ENCODE results near the gene TMEM181.

DNA sequence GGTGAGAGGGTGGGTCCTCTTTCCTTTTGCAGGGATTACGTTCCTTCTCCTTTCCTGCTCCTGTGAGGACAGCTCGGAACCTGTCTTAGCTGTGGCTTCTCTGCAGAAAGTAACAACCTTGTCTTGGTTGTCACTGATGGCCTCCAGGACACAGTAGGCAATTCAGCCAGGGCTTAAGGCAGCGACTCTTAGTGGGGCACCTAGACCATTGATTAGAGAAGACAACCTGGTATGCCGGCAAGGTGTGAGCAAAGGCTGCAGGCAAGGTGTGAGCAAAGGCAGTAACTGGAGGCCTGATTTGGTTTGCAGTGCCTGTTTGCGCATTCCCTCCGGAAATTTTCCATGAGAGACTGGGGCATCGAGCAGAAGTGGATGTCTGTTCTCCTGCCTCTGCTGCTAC is 47.0 kb downstream of the TMEM181 start:
- TF ChIP-seq EP300 (IDR thresholded peaks at IDR 0.05) (no peak), CTCF (IDR thresholded peaks at IDR 0.05) (no peak)

Measured in esophagus muscularis mucosa (tissue), 3 donors.